Stomach smooth muscle (tissue), 2 donors: Measurements from ENCODE around the gene RPS6KA4.
"Not testable (repeated sequence)": the region's sequence is repeated elsewhere in the genome, so short reads cannot be mapped to it uniquely, and the experiment has no call there.

ENCODE experiments used
- H3K27ac ChIP-seq: one replicate; pipeline ENCODE4 v1.7.0; 2013; ENCODE audit warnings: mild to moderate bottlenecking, low read length, inconsistent platforms
- H3K27me3 ChIP-seq, 2 donors: one replicate each; pipeline ENCODE4 v1.7.0; 2013; ENCODE audit warnings: low read length in 2 of 2; ENCODE audit not compliant: insufficient read depth in 2 of 2, control insufficient read depth in 1 of 2
- H3K36me3 ChIP-seq, 2 donors: one replicate each; pipeline ENCODE4 v1.7.0; 2013; ENCODE audit warnings: low read length in 2 of 2; ENCODE audit not compliant: control insufficient read depth in 2 of 2, insufficient read depth in 2 of 2
- H3K4me1 ChIP-seq: one replicate; pipeline ENCODE4 v1.7.0; 2013; ENCODE audit warnings: low read length; ENCODE audit not compliant: control insufficient read depth, insufficient read depth
- H3K4me3 ChIP-seq, 2 donors: one replicate each; pipeline ENCODE4 v1.7.0; 2013; ENCODE audit warnings: low read length in 2 of 2
- H3K9ac ChIP-seq, 2 donors: one replicate each; pipeline ENCODE4 v1.7.0; 2013; ENCODE audit warnings: low read length in 2 of 2, mild to moderate bottlenecking in 1 of 2
- H3K9me3 ChIP-seq, 2 donors: one replicate each; pipeline ENCODE4 v1.7.0; 2013; ENCODE audit warnings: low read length in 2 of 2; ENCODE audit not compliant: control insufficient read depth in 2 of 2
- donor health status: healthy.
- donor health status: Pancreatic carcinoma.

RPS6KA4 gene

DNA sequence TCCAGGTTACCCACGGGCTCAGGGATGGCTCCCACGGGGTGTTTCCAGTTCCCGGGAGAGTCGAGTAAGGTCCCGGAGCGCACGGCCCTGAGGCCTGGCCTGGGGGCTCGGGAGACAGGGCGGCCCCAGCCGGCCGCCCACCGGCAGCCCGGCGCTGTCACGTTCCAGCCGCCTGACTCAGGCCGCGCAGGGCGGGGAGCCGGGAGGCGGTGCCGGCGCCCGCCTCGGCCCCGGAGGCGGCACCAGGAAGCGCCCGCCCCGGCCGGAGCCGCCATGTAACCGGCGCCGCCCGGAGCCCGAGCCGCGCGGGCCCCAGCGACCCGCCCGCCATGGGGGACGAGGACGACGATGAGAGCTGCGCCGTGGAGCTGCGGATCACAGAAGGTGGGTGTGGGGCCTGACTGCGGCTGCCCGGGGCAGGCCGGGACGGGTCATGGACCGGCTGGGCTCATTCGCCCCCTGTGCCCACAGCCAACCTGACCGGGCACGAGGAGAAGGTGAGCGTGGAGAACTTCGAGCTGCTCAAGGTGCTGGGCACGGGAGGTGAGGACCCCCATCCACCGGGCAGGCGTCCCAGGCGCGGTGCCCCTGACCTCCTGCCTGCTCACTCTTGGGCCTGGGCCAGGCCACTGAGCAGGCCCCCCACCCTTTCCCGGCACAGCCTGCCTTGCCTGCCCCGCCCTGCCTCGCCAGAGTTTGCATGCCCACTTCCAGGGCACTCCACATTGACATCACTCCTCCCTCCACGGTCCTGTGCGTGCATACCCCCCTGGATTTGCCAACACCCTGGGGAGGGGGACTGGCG, at the start of gene RPS6KA4:
Gene RPS6KA4, plus strand, starts transcription at position 256 of the 805 bp plus-strand sequence. Its CDS starts 74 bp downstream, at position 330.
- Histone ChIP-seq H3K36me3 (peaks cover 17 to 21% of the 10 kb centered on the region in 2 donors), H3K27ac (peak within 1 kb of the TSS; percentile 74), H3K9me3 (no peaks in the 10 kb centered on the region), H3K27me3 (no peaks in the 10 kb centered on the region), H3K4me1 (peaks cover 33% of the 10 kb centered on the region), H3K9ac (peak within 1 kb of the TSS; percentile 82 to 89), H3K4me3 (peak within 1 kb of the TSS; percentile 86 to 91)

GRCh38 chr11:64312947-64313346, 46.0 kb upstream of the RPS6KA4 start:
- no peaks in the 10 kb centered on the region for H3K9me3 ChIP-seq
- no peaks in the 10 kb centered on the region for H3K27me3 ChIP-seq
- no peak overlapping the region for H3K4me3 ChIP-seq
- H3K4me1 ChIP-seq = peaks cover 18% of the 10 kb centered on the region
- peak overlapping the region in 1 of 2 donors; percentile 42 for H3K9ac ChIP-seq
- H3K36me3 ChIP-seq = peaks cover 10 to 12% of the 10 kb centered on the region in 2 donors
- H3K27ac ChIP-seq = peak overlapping the region; percentile 18

GRCh38 chr11:64313491-64314145, 45.3 kb upstream of the RPS6KA4 start:
- Histone ChIP-seq H3K36me3 (peaks cover 10 to 12% of the 10 kb centered on the region in 2 donors), H3K9ac (peak overlapping the region in 1 of 2 donors; percentile 42), H3K4me3 (peak overlapping the region in 1 of 2 donors; percentile 15), H3K27me3 (no peaks in the 10 kb centered on the region), H3K27ac (peak overlapping the region; percentile 18), H3K4me1 (peaks cover 18% of the 10 kb centered on the region), H3K9me3 (no peaks in the 10 kb centered on the region)

GRCh38 chr11:64314146-64314804, 44.7 kb upstream of the RPS6KA4 start:
- Histone ChIP-seq H3K27ac (peak overlapping the region; percentile 11), H3K36me3 (peaks cover 10 to 12% of the 10 kb centered on the region in 2 donors), H3K9ac (no peak overlapping the region), H3K27me3 (no peaks in the 10 kb centered on the region), H3K4me3 (no peak overlapping the region), H3K4me1 (peaks cover 23% of the 10 kb centered on the region), H3K9me3 (no peaks in the 10 kb centered on the region)

GRCh38 chr11:64314805-64315561, 44.0 kb upstream of the RPS6KA4 start:
- peaks cover 10 to 12% of the 10 kb centered on the region in 2 donors for H3K36me3 ChIP-seq
- H3K9ac ChIP-seq = no peak overlapping the region
- H3K27me3 ChIP-seq = no peaks in the 10 kb centered on the region
- H3K4me3 ChIP-seq = no peak overlapping the region
- no peaks in the 10 kb centered on the region for H3K9me3 ChIP-seq
- peaks cover 24% of the 10 kb centered on the region for H3K4me1 ChIP-seq
- no peak overlapping the region for H3K27ac ChIP-seq

DNA sequence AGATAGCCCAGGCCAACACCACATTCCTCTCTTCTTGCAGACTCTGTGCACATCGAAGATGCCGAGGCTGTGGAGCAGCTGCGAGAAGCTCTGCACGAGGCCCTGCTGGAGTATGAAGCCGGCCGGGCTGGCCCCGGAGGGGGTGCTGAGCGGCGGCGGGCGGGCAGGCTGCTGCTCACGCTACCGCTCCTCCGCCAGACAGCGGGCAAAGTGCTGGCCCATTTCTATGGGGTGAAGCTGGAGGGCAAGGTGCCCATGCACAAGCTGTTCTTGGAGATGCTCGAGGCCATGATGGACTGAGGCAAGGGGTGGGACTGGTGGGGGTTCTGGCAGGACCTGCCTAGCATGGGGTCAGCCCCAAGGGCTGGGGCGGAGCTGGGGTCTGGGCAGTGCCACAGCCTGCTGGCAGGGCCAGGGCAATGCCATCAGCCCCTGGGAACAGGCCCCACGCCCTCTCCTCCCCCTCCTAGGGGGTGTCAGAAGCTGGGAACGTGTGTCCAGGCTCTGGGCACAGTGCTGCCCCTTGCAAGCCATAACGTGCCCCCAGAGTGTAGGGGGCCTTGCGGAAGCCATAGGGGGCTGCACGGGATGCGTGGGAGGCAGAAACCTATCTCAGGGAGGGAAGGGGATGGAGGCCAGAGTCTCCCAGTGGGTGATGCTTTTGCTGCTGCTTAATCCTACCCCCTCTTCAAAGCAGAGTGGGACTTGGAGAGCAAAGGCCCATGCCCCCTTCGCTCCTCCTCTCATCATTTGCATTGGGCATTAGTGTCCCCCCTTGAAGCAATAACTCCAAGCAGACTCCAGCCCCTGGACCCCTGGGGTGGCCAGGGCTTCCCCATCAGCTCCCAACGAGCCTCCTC, 43.1 kb upstream of the RPS6KA4 start:
- H3K9ac ChIP-seq, H3K27me3 ChIP-seq, H3K27ac ChIP-seq, H3K9me3 ChIP-seq, H3K4me3 ChIP-seq: not testable (repeated sequence)
- peaks cover 10 to 14% of the 10 kb centered on the region in 2 donors for H3K36me3 ChIP-seq
- H3K4me1 ChIP-seq = peaks cover 25% of the 10 kb centered on the region

DNA sequence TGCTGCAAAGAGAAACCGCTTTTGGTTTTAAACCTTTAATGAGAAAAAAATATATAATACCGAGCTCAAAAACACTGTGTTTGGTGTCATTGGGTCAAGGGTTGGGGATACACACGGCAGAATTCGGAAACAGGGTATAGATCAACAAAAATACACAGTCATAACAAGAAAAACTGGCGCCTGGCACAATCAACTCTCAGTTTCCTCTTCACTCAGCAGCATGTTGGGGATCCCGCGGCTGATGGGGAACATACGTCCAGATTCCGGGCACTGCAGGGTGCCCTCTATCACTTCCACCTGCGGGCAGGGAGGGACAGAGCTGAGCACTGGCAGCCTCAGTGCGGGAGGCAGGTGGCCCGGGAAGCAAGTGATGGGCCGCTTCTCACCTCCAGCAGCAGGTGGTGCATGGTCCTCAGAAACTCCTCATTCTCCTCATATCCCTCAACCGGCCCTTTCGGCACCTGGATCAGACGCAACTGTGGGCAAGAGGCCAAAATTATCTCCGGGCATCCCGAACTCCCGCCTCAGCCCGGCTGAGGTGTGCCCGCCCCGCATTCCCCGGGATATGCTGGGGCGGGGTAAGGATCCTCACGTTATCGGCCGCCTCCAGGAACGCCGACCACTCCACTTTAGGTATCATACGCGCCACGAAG, 42.2 kb upstream of the RPS6KA4 start:
- H3K27me3 ChIP-seq = no peaks in the 10 kb centered on the region
- H3K36me3 ChIP-seq = peaks cover 10 to 16% of the 10 kb centered on the region in 2 donors
- H3K9me3 ChIP-seq = no peaks in the 10 kb centered on the region
- peak overlapping the region; percentile 91 to 97 for H3K4me3 ChIP-seq
- peaks cover 25% of the 10 kb centered on the region for H3K4me1 ChIP-seq
- H3K9ac ChIP-seq = peak overlapping the region; percentile 96 to 98
- peak overlapping the region; percentile 99 for H3K27ac ChIP-seq

DNA sequence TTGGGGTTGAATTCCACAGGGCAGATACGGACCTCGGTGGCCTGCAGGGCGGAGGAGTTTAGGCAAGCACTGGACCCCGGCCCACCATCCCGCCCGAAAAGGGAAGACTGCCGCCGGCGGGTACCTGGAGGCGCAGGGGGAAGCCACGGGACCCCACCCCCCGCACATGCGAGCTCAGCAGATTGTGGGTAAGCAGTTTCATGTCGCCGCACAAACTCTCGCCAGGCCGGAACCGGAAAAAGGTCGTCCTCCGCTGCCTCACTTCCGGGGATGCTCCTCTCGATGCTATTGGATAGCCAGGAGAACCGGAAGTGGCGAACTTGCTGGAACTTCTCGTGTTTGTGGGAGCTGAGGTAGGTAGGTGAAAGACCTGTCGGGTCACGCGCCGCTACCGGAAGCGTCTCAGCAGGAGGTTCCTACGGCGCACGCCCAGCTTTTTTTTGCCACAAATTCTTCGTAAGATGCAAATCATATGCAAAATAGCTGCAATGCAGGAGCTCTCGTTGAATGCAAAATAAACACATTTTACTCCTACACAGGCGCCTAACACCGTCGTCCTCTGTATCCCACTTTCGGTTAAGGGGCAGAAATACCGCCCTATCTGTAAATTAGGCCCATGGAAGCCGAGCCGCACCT, 41.5 kb upstream of the RPS6KA4 start, which contains the start of gene TRMT112:
Gene TRMT112, minus strand, starts transcription at position 235 of the 636 bp plus-strand sequence. Its CDS starts 33 bp downstream, at position 202.
- Histone ChIP-seq H3K4me1 (peaks cover 25% of the 10 kb centered on the region), H3K36me3 (peaks cover 10 to 16% of the 10 kb centered on the region in 2 donors), H3K27me3 (no peaks in the 10 kb centered on the region), H3K27ac (peak within 1 kb of the TSS; percentile 99), H3K9ac (peak within 1 kb of the TSS; percentile 96 to 98), H3K4me3 (peak within 1 kb of the TSS; percentile 91 to 97), H3K9me3 (no peaks in the 10 kb centered on the region)
